Hematopoietic multipotent progenitor cell treated with erythropoietin and hydrocortisone succinate and interleukin-3 and kit ligand, for 15 days (in vitro differentiated cells): ENCODE results near the gene LUC7L.
A peak's percentile ranks its signal among the peaks of the same experiment; 100 is the strongest.
"Not testable (repeated sequence)": the region's sequence is repeated elsewhere in the genome, so short reads cannot be mapped to it uniquely, and the experiment has no call there.

ENCODE experiments used
- DNase-seq: peaks from one replicate; pipeline ENCODE4 v3.0.0-alpha.2; 2015; ENCODE audit warnings: low spot score

LUC7L gene

GRCh38 chr16:229731-230281 lies 557 bp upstream of the LUC7L start:
- DNase-seq: no peak

GRCh38 chr16:228151-228851 lies 948 bp downstream of the LUC7L start:
- DNase-seq: peak; percentile 17

DNA sequence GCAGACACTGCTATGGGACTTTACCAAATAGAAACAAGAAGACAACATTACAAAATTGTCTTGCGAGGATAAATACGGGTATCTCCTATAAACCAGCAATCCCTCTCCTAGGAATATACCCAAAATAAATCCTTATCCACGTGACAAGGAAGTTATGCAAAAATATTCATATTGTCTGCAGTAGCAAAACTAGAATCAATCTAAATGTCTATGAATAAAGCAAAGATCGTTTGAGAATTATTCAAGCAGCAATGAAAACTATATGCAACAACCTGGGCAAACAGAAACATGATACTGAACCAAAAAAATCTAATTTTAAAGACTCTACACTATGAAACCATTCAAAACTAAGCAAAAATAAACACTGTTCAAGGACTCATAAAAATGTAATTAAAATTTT lies 9.2 kb downstream of the LUC7L start:
- no peak for DNase-seq

DNA sequence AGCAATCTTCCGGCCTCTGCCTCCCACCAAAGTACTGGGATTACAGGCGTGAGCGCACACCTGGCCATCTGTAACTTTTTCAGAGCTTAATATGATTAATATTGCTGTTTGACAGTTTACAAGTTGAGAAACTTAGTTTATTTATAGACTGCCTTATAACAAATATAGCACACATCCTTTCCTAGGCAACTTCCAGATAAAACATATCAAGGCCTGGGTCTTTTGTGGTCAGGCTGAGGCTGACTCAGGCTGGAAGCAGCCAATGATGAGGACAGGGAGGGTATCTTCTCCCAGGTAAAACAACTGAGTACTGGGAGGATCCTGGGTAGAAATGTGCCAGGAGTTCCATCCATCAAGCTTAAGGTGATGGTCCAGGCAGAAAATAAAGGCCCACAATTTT lies 16.2 kb downstream of the LUC7L start:
- DNase-seq: no peak

GRCh38 chr16:211631-212180 lies 17.5 kb downstream of the LUC7L start:
- DNase-seq: not testable (repeated sequence)

DNA sequence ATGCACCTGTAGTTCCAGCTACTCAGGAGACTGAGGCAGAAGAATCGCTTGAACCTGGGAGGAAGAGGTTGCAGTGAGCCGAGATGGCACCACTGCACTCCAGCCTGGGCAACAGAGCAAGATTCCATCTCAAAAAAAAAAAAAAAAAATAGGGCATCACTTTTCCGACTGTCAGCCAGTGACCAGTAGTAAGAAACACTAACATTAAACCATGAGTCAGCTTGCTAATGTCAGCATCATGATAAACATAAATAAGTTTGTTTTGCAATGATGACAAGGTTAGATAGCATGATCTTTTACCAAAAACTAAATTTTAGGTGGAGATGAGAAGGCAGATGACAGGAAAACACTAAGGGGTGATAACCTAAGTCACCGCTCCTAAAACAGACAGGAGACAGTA lies 19.9 kb downstream of the LUC7L start:
- not testable (repeated sequence) for DNase-seq

DNA sequence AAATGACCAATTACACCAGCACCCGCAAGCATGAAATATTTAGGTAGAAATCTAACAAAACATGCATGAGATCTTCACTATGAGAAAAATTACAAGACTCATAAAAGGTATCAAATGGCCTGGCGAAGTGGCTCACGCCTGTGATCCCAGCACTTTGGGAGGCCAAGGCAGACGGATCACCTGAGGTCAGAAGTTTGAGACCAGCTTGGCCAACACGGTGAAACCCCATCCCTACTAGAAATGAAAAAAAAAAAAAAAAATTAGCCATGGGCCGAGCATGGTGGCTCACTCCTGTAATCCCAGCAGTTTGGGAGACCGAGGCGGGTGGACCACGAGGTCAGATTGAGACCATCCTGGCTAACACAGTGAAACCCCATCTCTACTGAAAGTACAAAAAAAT lies 25.2 kb downstream of the LUC7L start:
- DNase-seq: not testable (repeated sequence)

DNA sequence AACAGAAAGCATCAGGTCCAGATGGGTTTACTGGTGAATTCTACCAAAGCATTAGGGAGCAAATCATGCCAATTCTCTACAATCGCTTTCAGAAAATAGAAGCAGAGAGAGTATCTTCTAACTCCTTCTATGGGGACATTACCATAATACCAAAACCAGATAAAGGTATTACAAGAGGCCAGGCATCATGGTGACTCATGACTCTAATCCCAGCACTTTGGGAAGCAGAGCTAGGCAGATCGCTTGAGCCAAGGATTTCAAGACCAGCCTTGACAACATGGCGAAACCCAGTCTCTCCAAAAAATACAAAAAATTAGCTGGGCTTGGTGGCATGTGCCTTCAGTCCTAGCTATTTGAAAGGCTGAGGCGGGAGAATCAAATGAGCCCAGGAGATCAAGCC lies 26.0 kb downstream of the LUC7L start:
- DNase-seq: no peak

DNA sequence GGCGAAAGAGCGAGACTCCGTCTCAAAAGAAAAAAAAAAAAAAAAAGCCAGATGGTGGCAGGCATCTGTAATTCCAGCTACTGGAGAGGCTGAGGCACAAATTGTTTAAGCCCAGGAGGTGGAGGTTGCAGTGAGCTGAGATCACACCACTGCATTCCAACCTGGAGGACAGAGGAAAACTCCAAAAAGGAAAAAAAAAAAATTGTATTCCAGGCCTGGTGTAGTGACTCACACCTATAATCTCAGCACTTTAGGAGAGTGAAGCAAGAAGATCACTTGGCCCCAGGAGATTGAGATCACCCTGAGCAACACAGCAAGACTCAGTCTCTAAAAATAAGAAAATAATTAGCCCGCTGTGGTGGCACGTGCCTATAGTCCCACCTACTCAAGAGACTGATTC lies 28.9 kb downstream of the LUC7L start:
- DNase-seq: no peak

DNA sequence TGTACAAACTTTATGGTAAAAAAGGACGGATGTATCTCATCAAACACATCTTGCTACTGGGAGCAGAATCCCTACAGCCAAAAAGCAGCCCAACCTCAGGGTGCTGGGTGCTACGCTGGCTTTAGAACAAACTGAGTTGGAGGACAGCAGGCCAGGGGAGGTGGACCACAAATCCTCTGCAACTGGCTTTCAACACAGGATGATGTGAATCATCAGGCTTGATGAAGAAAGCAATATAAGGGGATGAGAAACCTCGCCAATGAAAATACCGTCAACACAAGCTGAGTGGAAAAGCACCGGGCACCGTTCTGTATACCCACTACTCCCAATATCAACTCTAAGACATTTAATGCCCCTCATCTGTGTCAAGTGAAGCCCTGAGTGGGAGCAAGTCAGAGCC lies 34.7 kb downstream of the LUC7L start:
- no peak for DNase-seq

- no peak for DNase-seq
Measured at GRCh38 chr16:193441-193840, 35.8 kb downstream of the LUC7L start.

- DNase-seq: no peak
Measured at GRCh38 chr16:192686-193085, 36.6 kb downstream of the LUC7L start.

DNA sequence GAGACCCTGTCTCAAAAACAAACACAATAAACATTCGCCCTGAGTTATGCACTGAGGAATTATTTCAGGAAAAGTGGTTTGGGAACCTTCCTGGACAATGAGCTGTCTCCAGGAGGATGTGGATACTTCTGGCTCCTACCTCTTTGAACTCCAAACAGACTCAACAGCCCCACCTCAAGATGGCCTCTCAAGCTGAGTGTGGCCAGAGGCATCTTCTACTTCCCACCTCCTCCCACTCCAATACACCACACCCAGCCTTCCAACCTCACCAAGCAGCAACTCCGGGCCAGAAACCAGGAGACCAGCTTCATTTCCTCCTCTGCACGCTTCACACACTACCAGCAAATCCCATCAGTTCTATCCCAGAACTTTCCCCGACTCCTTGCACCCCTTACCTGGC lies 37.4 kb downstream of the LUC7L start:
- no peak for DNase-seq

- DNase-seq: no peak
Measured at GRCh38 chr16:189604-190186, 39.6 kb downstream of the LUC7L start.

- DNase-seq: peak; percentile 45
Measured at GRCh38 chr16:188674-189073, 40.6 kb downstream of the LUC7L start.

DNA sequence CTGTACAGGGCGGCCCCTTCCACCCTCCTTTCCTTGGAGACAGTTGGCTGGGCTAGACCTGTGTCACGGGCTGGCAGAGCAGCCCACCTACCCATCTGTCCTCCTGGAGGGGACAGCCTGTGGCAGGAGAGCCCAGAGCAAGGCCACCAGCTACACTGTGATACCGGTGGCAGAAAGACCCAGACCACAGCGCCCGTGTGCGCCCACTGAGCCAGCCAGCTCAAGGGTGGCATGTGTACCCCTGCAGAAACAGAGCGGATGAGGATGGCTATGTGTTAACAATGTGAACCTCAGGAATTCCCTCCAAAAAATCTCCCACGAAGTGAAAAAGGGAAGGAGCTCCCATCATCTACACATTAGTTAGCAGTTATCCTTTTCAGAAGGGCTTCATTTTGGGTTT lies 41.9 kb downstream of the LUC7L start:
- no peak for DNase-seq

DNA sequence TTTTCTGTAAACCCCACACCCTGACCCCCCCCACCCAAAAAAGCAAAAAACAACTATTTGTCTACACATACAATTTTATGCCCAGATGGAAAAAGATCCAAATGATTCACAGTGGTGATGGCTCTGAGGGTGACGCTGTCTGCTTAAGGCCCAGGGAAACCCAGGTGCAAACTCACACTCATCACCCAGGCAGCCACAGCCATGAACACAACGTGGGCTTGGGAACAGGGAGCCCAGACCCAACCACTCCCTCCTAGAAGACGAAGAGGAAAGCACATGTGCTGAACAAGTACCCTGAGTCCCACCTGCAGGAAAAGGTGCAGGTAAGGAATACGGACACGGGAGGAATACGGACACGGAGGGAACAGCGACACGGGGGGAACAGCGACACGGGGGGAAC lies 43.6 kb downstream of the LUC7L start:
- DNase-seq: no peak

DNA sequence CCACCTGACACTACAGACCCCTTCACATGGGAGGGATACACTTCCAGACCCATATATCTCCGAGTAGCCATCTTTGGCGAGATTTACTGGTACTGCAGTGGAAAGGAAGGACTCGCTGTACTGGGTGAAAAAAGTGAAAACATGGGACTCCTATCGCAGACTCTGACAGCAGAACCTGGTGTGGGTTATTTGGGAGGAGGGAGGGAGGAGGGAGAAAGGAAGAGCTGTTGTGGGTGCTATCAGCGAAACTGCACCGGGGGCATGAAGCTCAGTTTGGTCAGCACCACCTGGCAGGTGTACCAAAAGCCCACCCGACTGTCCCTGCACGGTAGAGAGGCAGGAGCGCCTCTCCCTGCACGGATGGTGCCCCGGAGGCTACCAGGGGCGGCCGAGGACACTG lies 44.0 kb downstream of the LUC7L start:
- no peak for DNase-seq

GRCh38 chr16:183005-183404 lies 46.2 kb downstream of the LUC7L start:
- DNase-seq: no peak

DNA sequence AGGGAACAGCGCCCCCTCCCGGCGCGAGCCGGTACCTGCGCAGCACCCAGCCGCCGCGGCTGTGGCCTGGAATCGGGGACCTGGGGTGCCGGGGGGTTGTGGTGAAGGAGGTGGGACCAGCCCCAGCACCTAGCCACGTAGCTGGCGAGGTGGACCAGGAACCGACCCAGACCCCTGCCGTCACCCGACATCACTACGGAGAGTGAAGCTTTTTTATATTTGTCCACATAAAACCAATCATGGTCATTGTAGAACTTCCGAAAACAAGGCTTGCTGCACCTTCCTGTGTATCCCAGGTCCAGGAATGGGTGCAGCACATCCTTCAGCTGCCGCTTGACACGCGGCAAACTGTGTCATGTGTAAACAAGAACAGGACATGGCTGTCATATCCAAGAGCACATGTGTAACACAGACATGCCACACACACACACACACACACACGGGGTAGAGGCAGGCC lies 47.7 kb downstream of the LUC7L start:
- DNase-seq: no peak

DNA sequence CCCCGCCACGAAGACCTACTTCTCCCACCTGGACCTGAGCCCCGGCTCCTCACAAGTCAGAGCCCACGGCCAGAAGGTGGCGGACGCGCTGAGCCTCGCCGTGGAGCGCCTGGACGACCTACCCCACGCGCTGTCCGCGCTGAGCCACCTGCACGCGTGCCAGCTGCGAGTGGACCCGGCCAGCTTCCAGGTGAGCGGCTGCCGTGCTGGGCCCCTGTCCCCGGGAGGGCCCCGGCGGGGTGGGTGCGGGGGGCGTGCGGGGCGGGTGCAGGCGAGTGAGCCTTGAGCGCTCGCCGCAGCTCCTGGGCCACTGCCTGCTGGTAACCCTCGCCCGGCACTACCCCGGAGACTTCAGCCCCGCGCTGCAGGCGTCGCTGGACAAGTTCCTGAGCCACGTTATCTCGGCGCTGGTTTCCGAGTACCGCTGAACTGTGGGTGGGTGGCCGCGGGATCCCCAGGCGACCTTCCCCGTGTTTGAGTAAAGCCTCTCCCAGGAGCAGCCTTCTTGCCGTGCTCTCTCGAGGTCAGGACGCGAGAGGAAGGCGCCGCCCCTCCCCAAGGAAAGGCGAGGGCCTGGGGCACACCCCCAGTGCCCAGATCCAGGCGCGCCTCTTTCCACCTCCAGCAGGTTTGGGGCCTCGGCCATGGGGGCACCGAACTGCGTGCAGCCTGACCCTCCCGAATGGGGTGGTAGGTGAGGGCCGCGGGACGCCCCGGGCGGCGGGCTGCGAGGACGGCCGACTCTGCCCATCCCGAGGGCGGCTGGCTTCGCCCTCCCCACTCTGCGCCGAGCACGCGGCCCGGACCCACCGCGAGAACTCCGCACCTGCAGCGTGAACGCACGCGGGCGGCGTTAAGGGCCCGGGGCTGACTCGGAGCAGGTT lies 48.3 kb downstream of the LUC7L start:
- DNase-seq: peak; percentile 89

DNA sequence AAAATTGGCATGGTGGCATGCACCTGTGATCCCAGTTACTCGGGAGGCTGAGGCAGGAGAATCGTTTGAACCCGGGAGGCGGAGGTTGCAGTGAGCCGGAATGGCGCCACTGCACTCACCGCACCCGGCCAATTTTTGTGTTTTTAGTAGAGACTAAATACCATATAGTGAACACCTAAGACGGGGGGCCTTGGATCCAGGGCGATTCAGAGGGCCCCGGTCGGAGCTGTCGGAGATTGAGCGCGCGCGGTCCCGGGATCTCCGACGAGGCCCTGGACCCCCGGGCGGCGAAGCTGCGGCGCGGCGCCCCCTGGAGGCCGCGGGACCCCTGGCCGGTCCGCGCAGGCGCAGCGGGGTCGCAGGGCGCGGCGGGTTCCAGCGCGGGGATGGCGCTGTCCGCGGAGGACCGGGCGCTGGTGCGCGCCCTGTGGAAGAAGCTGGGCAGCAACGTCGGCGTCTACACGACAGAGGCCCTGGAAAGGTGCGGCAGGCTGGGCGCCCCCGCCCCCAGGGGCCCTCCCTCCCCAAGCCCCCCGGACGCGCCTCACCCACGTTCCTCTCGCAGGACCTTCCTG lies 49.1 kb downstream of the LUC7L start, which contains the start of gene HBQ1:
HBQ1 (plus strand) TSS at position 359 of the 575 bp plus-strand sequence; CDS start at position 387, 28 bp downstream.
- DNase-seq: peak; percentile 82
